Activated T-helper 1 cell treated with Interleukin-2 at 50 U/mL for 16 hours (primary cell): ENCODE results near the gene ZNF22.

Experiments
- DNase-seq: peaks from one replicate; pipeline ENCODE4 v3.0.0-alpha.2; 2020; ENCODE audit warnings: low read depth

ZNF22 gene

GRCh38 chr10:44965104-44965503 is 35.6 kb upstream of the ZNF22 start:
- no peak for DNase-seq

- DNase-seq, result no peak
Observed at GRCh38 chr10:44965651-44966097, 35.0 kb upstream of the ZNF22 start.

GRCh38 chr10:44966129-44966815 is 34.5 kb upstream of the ZNF22 start:
- no peak for DNase-seq

GRCh38 chr10:44966816-44967509 is 33.8 kb upstream of the ZNF22 start:
- DNase-seq, result no peak

GRCh38 chr10:44967616-44968015 is 33.1 kb upstream of the ZNF22 start:
- no peak for DNase-seq

GRCh38 chr10:44968091-44968490 is 32.6 kb upstream of the ZNF22 start:
- DNase-seq, result no peak

- no peak for DNase-seq
Observed at GRCh38 chr10:44968500-44969400, 32.0 kb upstream of the ZNF22 start.

GRCh38 chr10:44969854-44970253 is 30.9 kb upstream of the ZNF22 start:
- DNase-seq, result no peak

- DNase-seq, result no peak
Observed at GRCh38 chr10:44970812-44971395, 29.8 kb upstream of the ZNF22 start.

- DNase-seq, result no peak
Observed at GRCh38 chr10:44971434-44971833, 29.3 kb upstream of the ZNF22 start.

- no peak for DNase-seq
Observed at GRCh38 chr10:44971935-44972757, 28.6 kb upstream of the ZNF22 start.

- no peak for DNase-seq
Observed at GRCh38 chr10:44972874-44973306, 27.8 kb upstream of the ZNF22 start.

GRCh38 chr10:44973323-44974081 is 27.2 kb upstream of the ZNF22 start:
- DNase-seq, result no peak

GRCh38 chr10:44974082-44974627 is 26.6 kb upstream of the ZNF22 start:
- DNase-seq, result no peak

- peak; percentile 51 for DNase-seq
Observed at GRCh38 chr10:44974628-44975430, 25.9 kb upstream of the ZNF22 start.

- DNase-seq, result no peak
Observed at GRCh38 chr10:44975431-44976331, 25.0 kb upstream of the ZNF22 start.

- no peak for DNase-seq
Observed at GRCh38 chr10:44976352-44977198, 24.1 kb upstream of the ZNF22 start.
